CD4-positive, alpha-beta T cell treated with Interleukin-21 for 1 hour (primary cell): ENCODE measurements around the gene COPG2.

ENCODE experiments used
- DNase-seq: peaks from one replicate; pipeline ENCODE4 v3.0.0-alpha.2; 2020

The COPG2 gene

GRCh38 chr7:130463553-130464434, 204.8 kb downstream of the COPG2 start:
- no peak for DNase-seq

- no peak for DNase-seq
Observed at GRCh38 chr7:130461272-130461671, 207.3 kb downstream of the COPG2 start.

GRCh38 chr7:130458257-130458656, 210.3 kb downstream of the COPG2 start:
- peak; percentile 15 for DNase-seq
